Measurements from ENCODE around the gene SAP30.

DNA sequence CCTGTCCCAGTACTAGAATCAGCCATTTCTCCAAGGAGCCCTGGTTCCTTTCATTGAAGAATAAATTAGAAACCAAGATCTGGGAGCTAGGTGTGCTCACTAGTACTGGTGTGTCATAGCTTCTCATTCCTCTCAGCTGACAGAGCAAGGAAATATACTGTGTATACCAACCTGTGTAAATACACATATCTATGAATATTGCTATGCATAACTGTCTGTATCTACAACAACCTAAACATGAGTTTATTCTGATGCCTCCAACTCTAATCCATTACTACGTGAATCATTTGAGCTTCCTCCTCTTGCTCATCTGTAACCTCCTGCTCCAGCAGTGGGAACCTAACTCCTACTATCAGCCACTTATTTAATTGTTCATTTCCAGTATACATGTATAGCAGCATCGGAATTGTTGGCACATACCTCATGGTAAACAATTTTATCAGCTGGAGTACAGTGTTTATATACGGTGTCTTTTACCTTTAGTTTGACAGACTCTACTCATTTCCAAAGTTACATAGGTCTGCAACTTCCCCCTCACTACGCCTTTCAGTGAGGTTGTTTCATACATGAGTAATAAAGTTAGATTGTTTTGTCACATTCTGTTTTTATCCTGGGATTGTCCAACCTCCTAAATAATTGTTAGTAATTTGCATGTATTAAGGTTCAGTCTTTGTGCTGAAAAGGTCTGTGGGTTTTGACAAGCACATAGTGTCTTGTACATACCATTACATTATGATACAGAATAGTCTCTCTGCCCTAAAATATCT is 35.3 kb downstream of the SAP30 start:
- TF ChIP-seq, protein P1, sequence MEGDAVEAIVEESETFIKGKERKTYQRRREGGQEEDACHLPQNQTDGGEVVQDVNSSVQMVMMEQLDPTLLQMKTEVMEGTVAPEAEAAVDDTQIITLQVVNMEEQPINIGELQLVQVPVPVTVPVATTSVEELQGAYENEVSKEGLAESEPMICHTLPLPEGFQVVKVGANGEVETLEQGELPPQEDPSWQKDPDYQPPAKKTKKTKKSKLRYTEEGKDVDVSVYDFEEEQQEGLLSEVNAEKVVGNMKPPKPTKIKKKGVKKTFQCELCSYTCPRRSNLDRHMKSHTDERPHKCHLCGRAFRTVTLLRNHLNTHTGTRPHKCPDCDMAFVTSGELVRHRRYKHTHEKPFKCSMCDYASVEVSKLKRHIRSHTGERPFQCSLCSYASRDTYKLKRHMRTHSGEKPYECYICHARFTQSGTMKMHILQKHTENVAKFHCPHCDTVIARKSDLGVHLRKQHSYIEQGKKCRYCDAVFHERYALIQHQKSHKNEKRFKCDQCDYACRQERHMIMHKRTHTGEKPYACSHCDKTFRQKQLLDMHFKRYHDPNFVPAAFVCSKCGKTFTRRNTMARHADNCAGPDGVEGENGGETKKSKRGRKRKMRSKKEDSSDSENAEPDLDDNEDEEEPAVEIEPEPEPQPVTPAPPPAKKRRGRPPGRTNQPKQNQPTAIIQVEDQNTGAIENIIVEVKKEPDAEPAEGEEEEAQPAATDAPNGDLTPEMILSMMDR (IDR thresholded peaks at IDR 0.05) = no peak
- no peak for TF ChIP-seq POLR2A (IDR thresholded peaks at IDR 0.05)
